ENCODE measurements around the gene SUGT1.

SUGT1 gene

DNA sequence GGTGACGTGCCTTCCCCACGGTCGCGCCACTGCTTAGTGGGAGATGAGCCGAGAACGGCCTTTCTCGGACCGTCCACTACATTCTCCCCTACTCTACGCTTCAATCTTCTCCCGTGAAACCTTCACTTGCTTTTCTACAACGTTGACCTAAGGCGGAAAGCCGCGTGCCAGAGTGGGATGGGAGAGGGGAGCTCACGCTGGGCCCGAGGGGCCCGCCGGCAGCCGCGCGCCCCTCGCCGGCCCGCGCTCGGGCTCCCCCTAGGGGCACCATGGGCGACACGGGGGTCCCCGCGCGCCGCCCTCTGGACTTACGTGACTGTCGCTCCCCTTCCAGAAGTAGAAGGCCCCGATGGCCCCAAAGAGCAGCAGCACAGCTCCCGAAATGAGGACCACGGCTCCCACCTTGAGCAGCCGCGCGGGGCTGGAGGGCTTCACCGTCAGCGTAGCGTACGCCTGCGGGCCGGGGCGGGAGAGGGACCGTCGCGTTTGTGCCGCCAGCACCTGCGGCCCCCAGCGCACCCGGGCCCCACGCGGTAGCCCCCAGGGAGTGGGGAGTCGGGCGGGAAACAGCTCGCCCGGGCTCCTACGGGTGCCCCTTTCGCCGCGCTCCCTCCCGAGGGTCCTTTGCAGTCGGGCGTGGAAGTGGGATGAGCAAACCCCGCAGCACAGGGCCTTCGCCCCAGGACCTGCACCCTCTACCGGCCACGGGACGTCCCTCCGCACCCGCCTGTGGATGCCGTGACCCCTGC lies 86.3 kb downstream of the SUGT1 start:
- no peak for DNase-seq

DNA sequence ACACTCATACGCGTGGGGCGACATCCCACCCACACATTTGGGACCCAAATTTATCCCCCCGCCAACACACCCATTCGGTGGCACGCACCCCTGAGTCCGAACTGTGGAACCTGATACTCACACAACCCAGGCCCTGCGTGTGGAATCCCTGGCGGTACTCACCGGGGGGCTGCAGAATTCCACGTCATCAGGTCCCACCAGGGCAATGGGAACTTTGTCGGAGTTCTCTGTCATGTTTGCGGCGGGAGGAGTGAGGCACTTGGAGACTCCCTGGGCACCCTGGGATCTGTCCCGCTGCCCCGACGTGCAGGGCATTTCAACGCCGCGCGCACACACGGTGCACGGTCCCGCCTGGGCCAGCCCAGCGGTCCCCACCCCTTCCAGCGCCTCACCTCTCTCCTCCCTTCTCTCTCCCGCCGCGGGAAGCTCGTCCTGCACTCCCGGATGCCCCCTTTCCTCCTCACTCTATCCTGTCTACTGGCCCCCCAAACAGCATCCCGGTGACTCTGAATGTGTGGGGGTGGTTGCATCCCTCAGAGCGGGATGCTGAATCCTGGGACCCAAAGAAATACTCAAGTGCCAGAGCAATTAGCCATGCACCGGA lies 86.9 kb downstream of the SUGT1 start, which contains the start of gene CNMD:
CNMD (minus strand) TSS at position 353 of the 604 bp plus-strand sequence; CDS start at position 234, 119 bp downstream.
- no peak for DNase-seq

DNA sequence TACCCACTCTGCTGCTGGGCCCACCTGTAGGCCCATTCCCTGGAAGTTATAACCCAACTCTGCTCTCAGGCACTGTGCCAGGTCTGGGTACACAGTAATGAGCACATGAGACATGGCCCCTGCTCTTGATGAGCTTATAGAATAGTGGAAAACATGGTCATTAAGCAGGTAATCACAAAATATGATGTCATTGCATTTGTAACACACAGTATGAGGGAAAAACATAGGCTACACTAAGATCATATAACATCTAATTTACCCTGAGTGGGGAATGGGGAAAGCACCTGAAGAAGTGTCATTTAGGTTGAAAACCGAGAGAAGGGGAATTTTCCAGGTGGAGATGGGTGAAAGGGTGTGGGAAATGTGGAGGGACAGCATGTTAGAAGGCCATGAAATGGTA lies 90.9 kb downstream of the SUGT1 start:
- no peak for DNase-seq

- no peak for DNase-seq
Measured at GRCh38 chr13:52743988-52744387, 91.4 kb downstream of the SUGT1 start.

DNA sequence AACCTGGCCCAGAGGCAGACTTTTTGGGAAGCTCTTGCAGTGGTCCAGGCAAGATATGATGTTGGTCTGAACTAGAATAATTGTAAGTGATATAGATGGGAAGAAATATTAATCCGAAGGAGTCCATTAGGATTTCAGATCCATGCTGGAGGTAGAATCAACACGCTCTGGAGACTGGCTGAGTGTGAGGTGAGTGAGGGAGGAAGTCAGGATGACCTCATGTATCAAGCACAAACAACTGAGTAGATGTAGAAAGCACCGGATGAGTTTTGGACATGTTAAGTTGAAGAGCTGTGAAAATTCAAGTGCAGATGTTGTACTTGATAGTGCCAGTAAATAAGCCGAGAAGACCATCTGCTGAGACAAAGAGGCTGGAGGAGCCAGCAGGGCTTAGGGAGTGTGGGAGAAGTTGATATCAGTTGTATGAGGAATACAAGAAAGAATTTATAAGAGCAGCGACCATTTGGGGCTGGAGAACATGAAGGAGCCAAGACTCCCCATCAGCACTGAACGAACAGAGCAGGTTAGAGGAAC lies 92.3 kb downstream of the SUGT1 start:
- peak; percentile 56 for DNase-seq

DNA sequence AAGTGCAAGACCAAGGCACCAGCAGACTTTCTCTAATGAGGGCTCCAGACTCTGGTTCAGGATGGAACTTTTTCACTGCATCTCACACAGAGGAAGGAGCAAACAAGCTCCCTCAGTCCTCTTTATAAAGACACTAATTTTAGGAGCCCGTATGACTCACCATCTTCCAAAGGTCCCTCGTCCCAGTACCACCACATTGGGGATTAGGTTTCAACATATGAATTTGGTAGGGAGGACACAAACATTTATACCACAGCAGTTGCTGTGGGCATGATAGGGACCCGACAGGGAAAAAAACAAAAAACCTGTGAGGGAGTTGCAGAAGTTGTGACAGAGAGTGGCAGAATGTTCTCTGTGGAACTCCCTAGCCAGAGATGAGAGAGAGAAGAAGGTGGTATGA lies 93.5 kb downstream of the SUGT1 start:
- no peak for DNase-seq

GRCh38 chr13:52749419-52749818 lies 96.8 kb downstream of the SUGT1 start:
- DNase-seq, result peak; percentile 68
